Spleen (tissue), 7 donors: ENCODE measurements around the gene CDR2.

Experiments
- CTCF ChIP-seq, 11 experiments: fragments of 200-600 bp in 7 of 11; fragments of 450-650 bp in 4 of 11; sonication (generic) in 4 of 11; IDR thresholded peaks in 8 of 11; conservative IDR thresholded peaks in 3 of 11; 1 replicate in 7 of 11; 2 replicates in 4 of 11; pipeline versions ENCODE4 v1.4.0 to v1.8.0; 2016 to 2021; ENCODE audit warnings: antibody characterized with exemption in 11 of 11, inconsistent platforms in 4 of 11, mild to moderate bottlenecking in 1 of 11
- POLR2AphosphoS5 ChIP-seq, 3 donors: sonication (generic); formaldehyde crosslinking; IDR thresholded peaks; one replicate each; pipeline ENCODE4 v1.5.1; 2017; ENCODE audit warnings: antibody characterized with exemption in 3 of 3
- donor health status: DM: no; HTN: no; CAD: no; lungs with moderate emphysema.
- donor health status: DM: no; HTN: no; CAD: no.
- donor health status: DM: no; HTN: no; CAD: no.

GRCh38 chr16:22359679-22360078 lies 14.7 kb downstream of the CDR2 start:
- no peak for TF ChIP-seq CTCF (IDR thresholded peaks at IDR 0.05 in 8 of 11, conservative IDR thresholded peaks at IDR 0.05 in 3 of 11)
- TF ChIP-seq POLR2AphosphoS5 (IDR thresholded peaks at IDR 0.05), result no peak
